Measurements from ENCODE around the gene BICD1.

DNA sequence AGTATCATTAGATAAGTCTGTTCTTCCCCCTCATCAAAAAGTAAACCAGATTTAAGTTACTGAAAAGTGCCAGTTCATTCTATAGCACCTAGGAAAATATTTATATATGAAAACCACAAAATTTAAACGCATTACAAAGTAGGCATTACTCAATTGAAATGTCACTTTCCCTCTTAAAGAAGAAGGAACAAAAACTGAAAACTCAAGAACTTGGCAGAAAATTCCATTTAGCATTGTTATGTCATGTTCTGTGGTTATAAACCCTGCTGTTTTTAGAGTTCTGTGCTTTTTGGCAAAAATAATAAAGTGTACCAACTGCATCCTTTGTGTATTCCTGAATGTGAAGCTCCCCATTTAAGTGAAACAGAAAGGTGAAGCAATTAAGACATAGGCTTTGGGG lies 296.3 kb downstream of the BICD1 start:
- TF ChIP-seq, protein P1, sequence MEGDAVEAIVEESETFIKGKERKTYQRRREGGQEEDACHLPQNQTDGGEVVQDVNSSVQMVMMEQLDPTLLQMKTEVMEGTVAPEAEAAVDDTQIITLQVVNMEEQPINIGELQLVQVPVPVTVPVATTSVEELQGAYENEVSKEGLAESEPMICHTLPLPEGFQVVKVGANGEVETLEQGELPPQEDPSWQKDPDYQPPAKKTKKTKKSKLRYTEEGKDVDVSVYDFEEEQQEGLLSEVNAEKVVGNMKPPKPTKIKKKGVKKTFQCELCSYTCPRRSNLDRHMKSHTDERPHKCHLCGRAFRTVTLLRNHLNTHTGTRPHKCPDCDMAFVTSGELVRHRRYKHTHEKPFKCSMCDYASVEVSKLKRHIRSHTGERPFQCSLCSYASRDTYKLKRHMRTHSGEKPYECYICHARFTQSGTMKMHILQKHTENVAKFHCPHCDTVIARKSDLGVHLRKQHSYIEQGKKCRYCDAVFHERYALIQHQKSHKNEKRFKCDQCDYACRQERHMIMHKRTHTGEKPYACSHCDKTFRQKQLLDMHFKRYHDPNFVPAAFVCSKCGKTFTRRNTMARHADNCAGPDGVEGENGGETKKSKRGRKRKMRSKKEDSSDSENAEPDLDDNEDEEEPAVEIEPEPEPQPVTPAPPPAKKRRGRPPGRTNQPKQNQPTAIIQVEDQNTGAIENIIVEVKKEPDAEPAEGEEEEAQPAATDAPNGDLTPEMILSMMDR (conservative IDR thresholded peaks at IDR 0.05 in 1 of 2, IDR thresholded peaks at IDR 0.05 in 1 of 2; ENCODE audit: low read depth in 1 of 2, low read length in 2 of 2): no peak
- TF ChIP-seq EZH2 (IDR thresholded peaks at IDR 0.05; ENCODE audit: low read length, missing control alignments): no peak
